ENCODE results near the gene ARID4B. TPM values are rescaled to one million over a fixed set of nuclear protein-coding genes. Genes with fewer than 3 reads are reported as not detected.

ARID4B gene
- total RNA-seq, 2 donors from 2014 or later = 32.4 to 50.2 TPM

GRCh38 chr1:235236128-235236527, 91.9 kb downstream of the ARID4B start:
- DNase-seq (ENCODE audit: low spot score) (no peak), ATAC-seq (ENCODE audit: insufficient number of reproducible peaks, low FRiP score, low read depth) (no peak)
- TF ChIP-seq, protein P1, sequence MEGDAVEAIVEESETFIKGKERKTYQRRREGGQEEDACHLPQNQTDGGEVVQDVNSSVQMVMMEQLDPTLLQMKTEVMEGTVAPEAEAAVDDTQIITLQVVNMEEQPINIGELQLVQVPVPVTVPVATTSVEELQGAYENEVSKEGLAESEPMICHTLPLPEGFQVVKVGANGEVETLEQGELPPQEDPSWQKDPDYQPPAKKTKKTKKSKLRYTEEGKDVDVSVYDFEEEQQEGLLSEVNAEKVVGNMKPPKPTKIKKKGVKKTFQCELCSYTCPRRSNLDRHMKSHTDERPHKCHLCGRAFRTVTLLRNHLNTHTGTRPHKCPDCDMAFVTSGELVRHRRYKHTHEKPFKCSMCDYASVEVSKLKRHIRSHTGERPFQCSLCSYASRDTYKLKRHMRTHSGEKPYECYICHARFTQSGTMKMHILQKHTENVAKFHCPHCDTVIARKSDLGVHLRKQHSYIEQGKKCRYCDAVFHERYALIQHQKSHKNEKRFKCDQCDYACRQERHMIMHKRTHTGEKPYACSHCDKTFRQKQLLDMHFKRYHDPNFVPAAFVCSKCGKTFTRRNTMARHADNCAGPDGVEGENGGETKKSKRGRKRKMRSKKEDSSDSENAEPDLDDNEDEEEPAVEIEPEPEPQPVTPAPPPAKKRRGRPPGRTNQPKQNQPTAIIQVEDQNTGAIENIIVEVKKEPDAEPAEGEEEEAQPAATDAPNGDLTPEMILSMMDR (IDR thresholded peaks at IDR 0.05) = no peak
- Histone ChIP-seq H3K27ac (no peak overlapping the region), H3K36me3 (peaks cover 7% of the 10 kb centered on the region), H3K4me1 (ENCODE audit: control insufficient read depth in 1 of 2, low read depth in 2 of 2) (no peaks in the 10 kb centered on the region), H3K4me3 (no peak overlapping the region), H3K9me3 (no peaks in the 10 kb centered on the region), H3K27me3 (replicated peaks; ENCODE audit: insufficient read depth) (no peaks in the 10 kb centered on the region)

- Histone ChIP-seq H3K27ac (no peak overlapping the region), H3K9me3 (no peaks in the 10 kb centered on the region), H3K4me1 (ENCODE audit: control insufficient read depth in 1 of 2, low read depth in 2 of 2) (no peaks in the 10 kb centered on the region), H3K4me3 (no peak overlapping the region), H3K36me3 (peaks cover 13% of the 10 kb centered on the region), H3K27me3 (replicated peaks; ENCODE audit: insufficient read depth) (no peaks in the 10 kb centered on the region)
- DNase-seq (ENCODE audit: low spot score) (no peak), ATAC-seq (ENCODE audit: insufficient number of reproducible peaks, low FRiP score, low read depth) (no peak)
- TF ChIP-seq, protein P1 (IDR thresholded peaks at IDR 0.05) = no peak
Measured at GRCh38 chr1:235229868-235230267, 98.1 kb downstream of the ARID4B start.

DNA sequence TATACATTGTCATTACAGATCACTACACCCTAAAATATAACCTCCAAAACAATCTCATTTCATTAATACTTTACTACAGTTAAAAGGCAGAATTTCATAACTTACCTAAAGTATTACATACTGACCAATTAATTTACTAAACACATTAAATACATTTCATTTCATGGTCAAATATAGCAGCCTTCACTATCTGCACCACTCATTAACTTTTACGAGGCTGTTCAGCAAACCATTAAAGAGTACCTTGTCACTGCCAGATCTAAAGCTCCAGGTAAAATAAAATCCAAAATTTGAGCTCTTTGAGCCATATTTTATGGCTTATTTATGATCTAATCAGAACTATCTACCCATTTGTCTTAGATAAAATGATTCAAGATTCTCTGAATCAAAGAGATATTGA, 100.6 kb downstream of the ARID4B start:
- no peak overlapping the region for H3K27ac ChIP-seq
- no peak overlapping the region for H3K4me3 ChIP-seq
- no peaks in the 10 kb centered on the region for H3K27me3 ChIP-seq (replicated peaks; ENCODE audit: insufficient read depth)
- DNase-seq (ENCODE audit: low spot score) = no peak
- TF ChIP-seq, protein P1 (IDR thresholded peaks at IDR 0.05) = no peak
- no peak for ATAC-seq (ENCODE audit: insufficient number of reproducible peaks, low FRiP score, low read depth)
- peaks cover 20% of the 10 kb centered on the region for H3K36me3 ChIP-seq
- no peaks in the 10 kb centered on the region for H3K4me1 ChIP-seq (ENCODE audit: control insufficient read depth in 1 of 2, low read depth in 2 of 2)
- no peaks in the 10 kb centered on the region for H3K9me3 ChIP-seq

DNA sequence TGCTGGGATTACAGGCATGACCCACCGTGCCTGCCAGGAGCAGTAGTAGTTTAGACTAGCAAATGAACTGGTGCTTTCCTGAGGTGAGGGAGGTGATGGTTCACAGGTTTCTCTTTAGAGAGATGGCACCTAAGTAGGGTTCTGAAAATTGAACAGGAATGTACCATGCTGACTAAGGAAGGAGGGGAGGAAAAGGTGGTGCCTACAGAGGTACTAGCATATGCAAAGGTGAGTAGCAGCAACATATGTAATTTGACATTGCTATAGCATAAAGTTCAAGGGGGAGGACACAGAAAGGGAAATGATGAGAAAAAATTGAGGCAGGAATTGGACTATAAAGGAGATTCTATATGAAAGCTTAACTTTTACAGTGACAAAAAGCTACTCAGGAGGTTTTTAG, 101.0 kb downstream of the ARID4B start:
- H3K36me3 ChIP-seq = peaks cover 25% of the 10 kb centered on the region
- H3K4me1 ChIP-seq (ENCODE audit: control insufficient read depth in 1 of 2, low read depth in 2 of 2) = no peaks in the 10 kb centered on the region
- H3K27me3 ChIP-seq (replicated peaks; ENCODE audit: insufficient read depth) = no peaks in the 10 kb centered on the region
- H3K4me3 ChIP-seq = no peak overlapping the region
- ATAC-seq (ENCODE audit: insufficient number of reproducible peaks, low FRiP score, low read depth) = no peak
- no peak for DNase-seq (ENCODE audit: low spot score)
- TF ChIP-seq, protein P1 (IDR thresholded peaks at IDR 0.05) = no peak
- H3K9me3 ChIP-seq = no peaks in the 10 kb centered on the region
- no peak overlapping the region for H3K27ac ChIP-seq

DNA sequence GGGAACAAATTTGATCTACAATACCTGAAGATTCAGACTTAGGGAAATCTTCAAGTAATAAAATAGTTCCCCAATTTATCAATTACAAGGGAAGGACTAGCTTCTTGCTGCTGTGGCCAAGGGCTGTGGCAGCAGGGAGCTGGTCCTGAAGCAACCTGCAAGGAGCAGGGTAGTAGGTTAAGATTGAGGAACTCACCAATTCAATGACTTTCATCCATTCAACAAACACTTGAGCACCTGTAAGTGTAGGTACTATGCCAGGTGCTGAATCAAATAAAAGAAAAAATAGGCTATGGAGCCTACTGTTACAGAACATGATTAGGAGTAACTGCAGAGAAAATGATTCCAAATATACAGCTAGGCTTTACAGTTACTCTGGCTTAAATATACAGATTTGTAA, 102.7 kb downstream of the ARID4B start:
- Histone ChIP-seq H3K27ac (no peak overlapping the region), H3K36me3 (peaks cover 27% of the 10 kb centered on the region), H3K4me3 (no peak overlapping the region), H3K9me3 (no peaks in the 10 kb centered on the region), H3K27me3 (replicated peaks; ENCODE audit: insufficient read depth) (no peaks in the 10 kb centered on the region), H3K4me1 (ENCODE audit: control insufficient read depth in 1 of 2, low read depth in 2 of 2) (no peaks in the 10 kb centered on the region)
- no peak for ATAC-seq (ENCODE audit: insufficient number of reproducible peaks, low FRiP score, low read depth)
- DNase-seq (ENCODE audit: low spot score) = no peak
- TF ChIP-seq, protein P1 (IDR thresholded peaks at IDR 0.05) = no peak
